ENCODE measurements around the gene DEPDC1.

GRCh38 chr1:68495532-68495931 is 1.4 kb downstream of the DEPDC1 start:
- TF ChIP-seq CTCF (IDR thresholded peaks at IDR 0.05) = no peak
- no peak for TF ChIP-seq POLR2A (IDR thresholded peaks at IDR 0.05)

Measured in heart left ventricle (tissue), 13 donors.